Spinal cord (tissue), 10 donors: ENCODE data around the gene TMEM51. TPM values are rescaled to one million over a fixed set of nuclear protein-coding genes. Genes with fewer than 3 reads are reported as not detected.
A peak's percentile ranks its signal among the peaks of the same experiment; 100 is the strongest.

Source experiments
- DNase-seq, 6 donors: peaks; one replicate each; pipeline versions ENCODE4 v3.0.0 to v3.0.0-alpha.2; 2013 to 2015; ENCODE audit warnings: low spot score in 6 of 6, low read depth in 4 of 6
- H3K27ac ChIP-seq: one replicate; pipeline ENCODE4 v1.5.1; 2013; ENCODE audit warnings: low read depth, low read length, control low read depth
- H3K27me3 ChIP-seq: one replicate; pipeline ENCODE4 v1.6.1; 2013; ENCODE audit warnings: low read length; ENCODE audit not compliant: control insufficient read depth, insufficient read depth
- H3K36me3 ChIP-seq: one replicate; pipeline ENCODE4 v1.6.1; 2013; ENCODE audit warnings: low read length; ENCODE audit not compliant: control insufficient read depth, insufficient read depth
- H3K4me1 ChIP-seq: one replicate; pipeline ENCODE4 v1.6.1; 2013; ENCODE audit warnings: low read length; ENCODE audit not compliant: control insufficient read depth, insufficient read depth
- H3K4me3 ChIP-seq: one replicate; pipeline ENCODE4 v1.5.1; 2013; ENCODE audit warnings: low read depth, low read length, control low read depth
- H3K9me3 ChIP-seq: one replicate; pipeline ENCODE4 v1.6.1; 2013; ENCODE audit warnings: low read length; ENCODE audit not compliant: control insufficient read depth, insufficient read depth
- WGBS: methylation state at CpG from one replicate; pipeline ENCODE4 v1.1.5; 2013; ENCODE audit warnings: missing lambda C conversion rate; ENCODE audit not compliant: insufficient coverage; 5-methylcytosine and 5-hydroxymethylcytosine counted together
- polyA plus RNA-seq, 2 donors: library from polyadenylated mRNA; unstranded; fragments of 120-200 nt; gene quantifications; one replicate each; pipeline ENCODE4 v1.2.1, GENCODE V29; 2013; ENCODE audit not compliant: insufficient read length in 2 of 2
- total RNA-seq, 2 donors: library from RNA; depleted of rRNA in 1 of 2; stranded (reverse); fragments of 120-200 nt in 1 of 2; fragments of >200 nt in 1 of 2; gene quantifications; one replicate each; pipeline versions ENCODE4 v1.2.3 to v1.2.4, GENCODE V29; 2013 to 2014
- donor health status: healthy.

The TMEM51 gene
- total and polyA plus RNA-seq, 4 donors = 3.9 to 14.4 (median 12.1) TPM

- 78% methylated on average over 6 of the region's 6 CpGs for WGBS
- Histone ChIP-seq H3K9me3 (no peaks in the 10 kb centered on the region), H3K27me3 (no peaks in the 10 kb centered on the region), H3K4me3 (no peak overlapping the region), H3K36me3 (no peaks in the 10 kb centered on the region), H3K27ac (no peak overlapping the region), H3K4me1 (peaks cover 13% of the 10 kb centered on the region)
- no peak for DNase-seq
Observed at GRCh38 chr1:15137809-15138208, 15.7 kb upstream of the TMEM51 start.

GRCh38 chr1:15139654-15140350, 13.7 kb upstream of the TMEM51 start:
- 60% methylated on average over 15 of the region's 15 CpGs for WGBS
- no peaks in the 10 kb centered on the region for H3K9me3 ChIP-seq
- H3K4me1 ChIP-seq = peaks cover 13% of the 10 kb centered on the region
- H3K27me3 ChIP-seq = no peaks in the 10 kb centered on the region
- no peak overlapping the region for H3K27ac ChIP-seq
- peak in 1 of 6 donors; percentile 57 for DNase-seq
- H3K4me3 ChIP-seq = no peak overlapping the region
- H3K36me3 ChIP-seq = no peaks in the 10 kb centered on the region

- Histone ChIP-seq H3K36me3 (no peaks in the 10 kb centered on the region), H3K9me3 (no peaks in the 10 kb centered on the region), H3K4me1 (peaks cover 18% of the 10 kb centered on the region), H3K4me3 (no peak overlapping the region), H3K27ac (no peak overlapping the region), H3K27me3 (no peaks in the 10 kb centered on the region)
- DNase-seq = peak in 2 of 6 donors; percentile 42 to 84
- 17% methylated on average over 5 of the region's 6 CpGs for WGBS
Observed at GRCh38 chr1:15141935-15142539, 11.5 kb upstream of the TMEM51 start.

GRCh38 chr1:15145327-15145726, 8.2 kb upstream of the TMEM51 start:
- Histone ChIP-seq H3K27ac (no peak overlapping the region), H3K36me3 (no peaks in the 10 kb centered on the region), H3K4me1 (peaks cover 12% of the 10 kb centered on the region), H3K27me3 (no peaks in the 10 kb centered on the region), H3K9me3 (no peaks in the 10 kb centered on the region), H3K4me3 (no peak overlapping the region)
- WGBS = no CpG with 5 or more reads among the region's 2 CpGs
- no peak for DNase-seq

- Histone ChIP-seq H3K4me3 (no peak overlapping the region), H3K4me1 (peaks cover 12% of the 10 kb centered on the region), H3K27me3 (no peaks in the 10 kb centered on the region), H3K36me3 (no peaks in the 10 kb centered on the region), H3K9me3 (no peaks in the 10 kb centered on the region), H3K27ac (no peak overlapping the region)
- DNase-seq = no peak
- WGBS = 46% methylated on average over 2 of the region's 4 CpGs
Observed at GRCh38 chr1:15146142-15146680, 7.3 kb upstream of the TMEM51 start.

- no peaks in the 10 kb centered on the region for H3K9me3 ChIP-seq
- no peak overlapping the region for H3K4me3 ChIP-seq
- H3K4me1 ChIP-seq = peaks cover 5% of the 10 kb centered on the region
- no peak overlapping the region for H3K27ac ChIP-seq
- peak in 1 of 6 donors; percentile 42 for DNase-seq
- WGBS = 83% methylated on average over 1 of the region's 4 CpGs
- H3K27me3 ChIP-seq = no peaks in the 10 kb centered on the region
- H3K36me3 ChIP-seq = no peaks in the 10 kb centered on the region
Observed at GRCh38 chr1:15146971-15147376, 6.6 kb upstream of the TMEM51 start.

- H3K9me3 ChIP-seq = no peaks in the 10 kb centered on the region
- H3K36me3 ChIP-seq = no peaks in the 10 kb centered on the region
- no peak for DNase-seq
- no peak overlapping the region for H3K4me3 ChIP-seq
- H3K4me1 ChIP-seq = peaks cover 15% of the 10 kb centered on the region
- WGBS = 83% methylated on average over 6 of the region's 6 CpGs
- H3K27ac ChIP-seq = no peak overlapping the region
- H3K27me3 ChIP-seq = no peaks in the 10 kb centered on the region
Observed at GRCh38 chr1:15148004-15148403, 5.5 kb upstream of the TMEM51 start.

- H3K27ac ChIP-seq = no peak overlapping the region
- H3K36me3 ChIP-seq = no peaks in the 10 kb centered on the region
Observed at GRCh38 chr1:15148475-15148874, 5.1 kb upstream of the TMEM51 start.

GRCh38 chr1:15148941-15149340, 4.6 kb upstream of the TMEM51 start:
- H3K27ac ChIP-seq = no peak overlapping the region
- H3K9me3 ChIP-seq = no peaks in the 10 kb centered on the region
- H3K4me3 ChIP-seq = no peak overlapping the region
- WGBS = 0% methylated on average over 1 of the region's 1 CpG
- H3K36me3 ChIP-seq = no peaks in the 10 kb centered on the region
- DNase-seq = no peak
- H3K27me3 ChIP-seq = no peaks in the 10 kb centered on the region
- H3K4me1 ChIP-seq = peaks cover 20% of the 10 kb centered on the region

More at GRCh38 chr1:15148475-15148874, 5.1 kb upstream of the TMEM51 start:
- Histone ChIP-seq H3K9me3 (no peaks in the 10 kb centered on the region), H3K4me1 (peaks cover 20% of the 10 kb centered on the region), H3K4me3 (no peak overlapping the region), H3K27me3 (no peaks in the 10 kb centered on the region)
- 93% methylated on average over 9 of the region's 9 CpGs for WGBS
- no peak for DNase-seq

- Histone ChIP-seq H3K27me3 (peaks cover 10% of the 10 kb centered on the region), H3K4me3 (no peak overlapping the region), H3K36me3 (no peaks in the 10 kb centered on the region), H3K4me1 (peaks cover 33% of the 10 kb centered on the region), H3K9me3 (no peaks in the 10 kb centered on the region), H3K27ac (no peak overlapping the region)
- DNase-seq = no peak
- WGBS = 91% methylated on average over 3 of the region's 3 CpGs
Observed at GRCh38 chr1:15150376-15150775, 3.2 kb upstream of the TMEM51 start.
